ENCODE results near the gene NET1. TPM values are rescaled to one million over a fixed set of nuclear protein-coding genes. Genes with fewer than 3 reads are reported as not detected.
A peak's percentile ranks its signal among the peaks of the same experiment; 100 is the strongest.
"Not testable (repeated sequence)": the region's sequence is repeated elsewhere in the genome, so short reads cannot be mapped to it uniquely, and the experiment has no call there.

Gene NET1
- total RNA-seq, 1 donor from 2014 or later, result 70.2 TPM

GRCh38 chr10:5470062-5470751 lies 57.9 kb downstream of the NET1 start:
- H3K9me3 Mint-ChIP-seq, result peaks cover 5% of the 10 kb centered on the region
- TF ChIP-seq CTCF (conservative IDR thresholded peaks at IDR 0.05), result no peak
- H3K4me3 Mint-ChIP-seq, result no peak overlapping the region
- H3K27me3 Mint-ChIP-seq (ENCODE audit: low read depth), result no peaks in the 10 kb centered on the region
- H3K36me3 Mint-ChIP-seq (ENCODE audit: low read depth), result peaks cover 3% of the 10 kb centered on the region
- H3K27ac Mint-ChIP-seq (ENCODE audit: unreplicated experiment), result no peak overlapping the region
- DNase-seq (ENCODE audit: low read depth, low spot score), result no peak
- H3K4me1 Mint-ChIP-seq, result peaks cover 33% of the 10 kb centered on the region

GRCh38 chr10:5474642-5475041 lies 62.3 kb downstream of the NET1 start:
- not testable (repeated sequence) for H3K27me3 Mint-ChIP-seq (ENCODE audit: low read depth); DNase-seq (ENCODE audit: low read depth, low spot score); H3K4me3 Mint-ChIP-seq

GRCh38 chr10:5475088-5475487 lies 62.7 kb downstream of the NET1 start:
- H3K9me3 Mint-ChIP-seq; H3K4me1 Mint-ChIP-seq; DNase-seq (ENCODE audit: low read depth, low spot score); H3K27ac Mint-ChIP-seq (ENCODE audit: unreplicated experiment); H3K27me3 Mint-ChIP-seq (ENCODE audit: low read depth); H3K36me3 Mint-ChIP-seq (ENCODE audit: low read depth); H3K4me3 Mint-ChIP-seq: not testable (repeated sequence)

More at GRCh38 chr10:5474642-5475041, 62.3 kb downstream of the NET1 start:
- not testable (repeated sequence) for H3K36me3 Mint-ChIP-seq (ENCODE audit: low read depth); H3K27ac Mint-ChIP-seq (ENCODE audit: unreplicated experiment); H3K4me1 Mint-ChIP-seq; H3K9me3 Mint-ChIP-seq

- H3K36me3 Mint-ChIP-seq (ENCODE audit: low read depth); H3K9me3 Mint-ChIP-seq; H3K4me3 Mint-ChIP-seq; H3K4me1 Mint-ChIP-seq; H3K27me3 Mint-ChIP-seq (ENCODE audit: low read depth); DNase-seq (ENCODE audit: low read depth, low spot score): not testable (repeated sequence)
- H3K27ac Mint-ChIP-seq (ENCODE audit: unreplicated experiment), result peak overlapping the region; percentile 48
Observed at GRCh38 chr10:5475974-5476807, 63.8 kb downstream of the NET1 start.

GRCh38 chr10:5476918-5477525 lies 64.7 kb downstream of the NET1 start:
- H3K27me3 Mint-ChIP-seq (ENCODE audit: low read depth), result peaks cover 6% of the 10 kb centered on the region
- no peaks in the 10 kb centered on the region for H3K36me3 Mint-ChIP-seq (ENCODE audit: low read depth)
- no peaks in the 10 kb centered on the region for H3K9me3 Mint-ChIP-seq
- H3K27ac Mint-ChIP-seq (ENCODE audit: unreplicated experiment), result no peak overlapping the region
- no peak for TF ChIP-seq CTCF (conservative IDR thresholded peaks at IDR 0.05)
- no peaks in the 10 kb centered on the region for H3K4me1 Mint-ChIP-seq
- no peak for DNase-seq (ENCODE audit: low read depth, low spot score)
- no peak overlapping the region for H3K4me3 Mint-ChIP-seq

GRCh38 chr10:5477948-5478693 lies 65.8 kb downstream of the NET1 start:
- no peaks in the 10 kb centered on the region for H3K36me3 Mint-ChIP-seq (ENCODE audit: low read depth)
- no peak for DNase-seq (ENCODE audit: low read depth, low spot score)
- no peak overlapping the region for H3K4me3 Mint-ChIP-seq
- H3K27ac Mint-ChIP-seq (ENCODE audit: unreplicated experiment), result no peak overlapping the region
- TF ChIP-seq CTCF (conservative IDR thresholded peaks at IDR 0.05), result no peak
- peaks cover 2% of the 10 kb centered on the region for H3K9me3 Mint-ChIP-seq
- H3K27me3 Mint-ChIP-seq (ENCODE audit: low read depth), result peaks cover 6% of the 10 kb centered on the region
- H3K4me1 Mint-ChIP-seq, result no peaks in the 10 kb centered on the region

All from neural crest cell (in vitro differentiated cells).